Stimulated activated naive B cell treated with anti-CD40 and anti-IgM and Interleukin-4, amounts not matched to agents 10 μg/mL and 1 μg/mL and 100 μg/mL, for 72 hours (primary cell): ENCODE results near the gene IGSF8.
A peak's percentile ranks its signal among the peaks of the same experiment; 100 is the strongest.
"Not testable (repeated sequence)": the region's sequence is repeated elsewhere in the genome, so short reads cannot be mapped to it uniquely, and the experiment has no call there.

Experiments used
- ATAC-seq, 2 donors: fragments of 150-1000 bp; cut with Tn5 transposase; replicated peaks; 2 replicates each; pipeline ENCODE4 v1.10.0; 2021; ENCODE audit warnings: moderate library complexity in 1 of 2
- DNase-seq: peaks from one replicate; pipeline ENCODE4 v3.0.0; 2021
- H3K27ac Mint-ChIP-seq: one replicate; pipeline ENCODE4 v1.8.0; 2022; ENCODE audit warnings: mild to moderate bottlenecking, mixed read lengths
- H3K27me3 Mint-ChIP-seq, 2 donors: one replicate each; pipeline ENCODE4 v1.8.0; 2022; ENCODE audit warnings: mixed read lengths in 2 of 2
- H3K36me3 Mint-ChIP-seq, 2 donors: one replicate each; pipeline ENCODE4 v1.8.0; 2022; ENCODE audit warnings: mixed read lengths in 2 of 2, mild to moderate bottlenecking in 1 of 2
- H3K4me1 Mint-ChIP-seq, 2 donors: one replicate each; pipeline ENCODE4 v1.8.0; 2022; ENCODE audit warnings: mixed read lengths in 2 of 2, mild to moderate bottlenecking in 1 of 2
- H3K4me3 Mint-ChIP-seq, 2 donors: one replicate each; pipeline ENCODE4 v1.8.0; 2022; ENCODE audit warnings: mild to moderate bottlenecking in 2 of 2, mixed read lengths in 2 of 2, moderate library complexity in 1 of 2
- H3K9me3 Mint-ChIP-seq, 2 donors: one replicate each; pipeline ENCODE4 v1.8.0; 2022; ENCODE audit warnings: mixed read lengths in 2 of 2, mild to moderate bottlenecking in 1 of 2

Gene IGSF8

GRCh38 chr1:160064746-160065145, 33.7 kb downstream of the IGSF8 start:
- ATAC-seq, result no peak
- DNase-seq, result no peak
- Mint-ChIP-seq H3K4me3 (no peak overlapping the region), H3K27me3 (peaks cover 49 to 73% of the 10 kb centered on the region in 2 donors), H3K27ac (no peak overlapping the region), H3K36me3 (no peaks in the 10 kb centered on the region), H3K9me3 (no peaks in the 10 kb centered on the region), H3K4me1 (peaks cover 2 to 4% of the 10 kb centered on the region in 2 donors)

GRCh38 chr1:160064164-160064563, 34.3 kb downstream of the IGSF8 start:
- no peak for DNase-seq
- ATAC-seq, result no peak
- no peaks in the 10 kb centered on the region for H3K36me3 Mint-ChIP-seq
- H3K27ac Mint-ChIP-seq, result no peak overlapping the region
- no peak overlapping the region for H3K4me3 Mint-ChIP-seq
- no peaks in the 10 kb centered on the region for H3K9me3 Mint-ChIP-seq
- peaks cover 49 to 71% of the 10 kb centered on the region in 2 donors for H3K27me3 Mint-ChIP-seq
- no peaks in the 10 kb centered on the region for H3K4me1 Mint-ChIP-seq

- Mint-ChIP-seq H3K9me3 (no peaks in the 10 kb centered on the region), H3K36me3 (no peaks in the 10 kb centered on the region), H3K27me3 (peaks cover 47 to 70% of the 10 kb centered on the region in 2 donors), H3K4me3 (no peak overlapping the region), H3K4me1 (no peaks in the 10 kb centered on the region), H3K27ac (no peak overlapping the region)
- no peak for DNase-seq
- no peak for ATAC-seq
Observed at GRCh38 chr1:160063176-160063575, 35.2 kb downstream of the IGSF8 start.

- peaks cover 44 to 66% of the 10 kb centered on the region in 2 donors for H3K27me3 Mint-ChIP-seq
- no peaks in the 10 kb centered on the region for H3K36me3 Mint-ChIP-seq
- DNase-seq, result no peak
- no peaks in the 10 kb centered on the region for H3K9me3 Mint-ChIP-seq
- no peak overlapping the region for H3K27ac Mint-ChIP-seq
- H3K4me3 Mint-ChIP-seq, result no peak overlapping the region
- no peak for ATAC-seq
- no peaks in the 10 kb centered on the region for H3K4me1 Mint-ChIP-seq
Observed at GRCh38 chr1:160062230-160062532, 36.2 kb downstream of the IGSF8 start.

- no peaks in the 10 kb centered on the region for H3K9me3 Mint-ChIP-seq
- H3K4me1 Mint-ChIP-seq, result no peaks in the 10 kb centered on the region
- no peak overlapping the region for H3K27ac Mint-ChIP-seq
- DNase-seq, result no peak
- H3K27me3 Mint-ChIP-seq, result peaks cover 43 to 63% of the 10 kb centered on the region in 2 donors
- ATAC-seq, result no peak
- H3K4me3 Mint-ChIP-seq, result no peak overlapping the region
- H3K36me3 Mint-ChIP-seq, result no peaks in the 10 kb centered on the region
Observed at GRCh38 chr1:160061369-160062229, 36.8 kb downstream of the IGSF8 start.

- H3K27ac Mint-ChIP-seq, result no peak overlapping the region
- ATAC-seq (no peak), DNase-seq (no peak)
- H3K36me3 Mint-ChIP-seq, result no peaks in the 10 kb centered on the region
- H3K4me1 Mint-ChIP-seq, result no peaks in the 10 kb centered on the region
- H3K9me3 Mint-ChIP-seq, result no peaks in the 10 kb centered on the region
- peaks cover 68 to 77% of the 10 kb centered on the region in 2 donors for H3K27me3 Mint-ChIP-seq
- no peak overlapping the region for H3K4me3 Mint-ChIP-seq
Observed at GRCh38 chr1:160058087-160058486, 40.3 kb downstream of the IGSF8 start.

- no peaks in the 10 kb centered on the region for H3K36me3 Mint-ChIP-seq
- DNase-seq (no peak), ATAC-seq (no peak)
- H3K27ac Mint-ChIP-seq, result no peak overlapping the region
- no peaks in the 10 kb centered on the region for H3K9me3 Mint-ChIP-seq
- H3K4me1 Mint-ChIP-seq, result no peaks in the 10 kb centered on the region
- H3K4me3 Mint-ChIP-seq, result no peak overlapping the region
- H3K27me3 Mint-ChIP-seq, result peaks cover 73 to 77% of the 10 kb centered on the region in 2 donors
Observed at GRCh38 chr1:160056648-160057169, 41.7 kb downstream of the IGSF8 start.

- Mint-ChIP-seq H3K9me3 (no peaks in the 10 kb centered on the region), H3K4me1 (no peaks in the 10 kb centered on the region), H3K27me3 (peaks cover 59 to 71% of the 10 kb centered on the region in 2 donors), H3K36me3 (no peaks in the 10 kb centered on the region), H3K27ac (no peak overlapping the region), H3K4me3 (no peak overlapping the region)
- DNase-seq, result no peak
- no peak for ATAC-seq
Observed at GRCh38 chr1:160053548-160054365, 44.7 kb downstream of the IGSF8 start.

- ATAC-seq, result no peak
- no peaks in the 10 kb centered on the region for H3K9me3 Mint-ChIP-seq
- H3K27ac Mint-ChIP-seq, result no peak overlapping the region
- H3K36me3 Mint-ChIP-seq, result no peaks in the 10 kb centered on the region
- no peaks in the 10 kb centered on the region for H3K4me1 Mint-ChIP-seq
- DNase-seq, result no peak
- peaks cover 55 to 65% of the 10 kb centered on the region in 2 donors for H3K27me3 Mint-ChIP-seq
- no peak overlapping the region for H3K4me3 Mint-ChIP-seq
Observed at GRCh38 chr1:160052936-160053335, 45.5 kb downstream of the IGSF8 start.

GRCh38 chr1:160050619-160051018, 47.8 kb downstream of the IGSF8 start:
- no peaks in the 10 kb centered on the region for H3K36me3 Mint-ChIP-seq
- no peak overlapping the region for H3K4me3 Mint-ChIP-seq
- H3K27ac Mint-ChIP-seq, result no peak overlapping the region
- no peaks in the 10 kb centered on the region for H3K9me3 Mint-ChIP-seq
- peaks cover 40 to 53% of the 10 kb centered on the region in 2 donors for H3K27me3 Mint-ChIP-seq
- no peak for DNase-seq
- no peak for ATAC-seq
- H3K4me1 Mint-ChIP-seq, result peaks cover 13 to 15% of the 10 kb centered on the region in 2 donors

- H3K27me3 Mint-ChIP-seq, result peaks cover 41 to 54% of the 10 kb centered on the region in 2 donors
- H3K36me3 Mint-ChIP-seq, H3K27ac Mint-ChIP-seq, ATAC-seq, H3K9me3 Mint-ChIP-seq, DNase-seq, H3K4me3 Mint-ChIP-seq: not testable (repeated sequence)
- H3K4me1 Mint-ChIP-seq, result peaks cover 13 to 15% of the 10 kb centered on the region in 2 donors
Observed at GRCh38 chr1:160050182-160050581, 48.2 kb downstream of the IGSF8 start.

- H3K27me3 Mint-ChIP-seq, result peaks cover 30 to 49% of the 10 kb centered on the region in 2 donors
- no peaks in the 10 kb centered on the region for H3K36me3 Mint-ChIP-seq
Observed at GRCh38 chr1:160049101-160049500, 49.3 kb downstream of the IGSF8 start.

GRCh38 chr1:160048335-160048734, 50.1 kb downstream of the IGSF8 start:
- peaks cover 23 to 46% of the 10 kb centered on the region in 2 donors for H3K27me3 Mint-ChIP-seq
- ATAC-seq, result no peak
- no peak overlapping the region for H3K4me3 Mint-ChIP-seq
- peaks cover 13 to 15% of the 10 kb centered on the region in 2 donors for H3K4me1 Mint-ChIP-seq
- no peaks in the 10 kb centered on the region for H3K36me3 Mint-ChIP-seq
- no peak for DNase-seq
- H3K27ac Mint-ChIP-seq, result no peak overlapping the region
- no peaks in the 10 kb centered on the region for H3K9me3 Mint-ChIP-seq

More at GRCh38 chr1:160049101-160049500, 49.3 kb downstream of the IGSF8 start:
- no peaks in the 10 kb centered on the region for H3K9me3 Mint-ChIP-seq
- ATAC-seq (no peak), DNase-seq (no peak)
- peaks cover 13 to 15% of the 10 kb centered on the region in 2 donors for H3K4me1 Mint-ChIP-seq
- no peak overlapping the region for H3K4me3 Mint-ChIP-seq
- no peak overlapping the region for H3K27ac Mint-ChIP-seq

- peak; percentile 68 to 74 for ATAC-seq
- Mint-ChIP-seq H3K4me3 (peak overlapping the region; percentile 62 to 71), H3K27me3 (peaks cover 22 to 46% of the 10 kb centered on the region in 2 donors), H3K9me3 (no peaks in the 10 kb centered on the region), H3K4me1 (peaks cover 13 to 15% of the 10 kb centered on the region in 2 donors), H3K27ac (peak overlapping the region; percentile 65), H3K36me3 (no peaks in the 10 kb centered on the region)
- DNase-seq, result no peak
Observed at GRCh38 chr1:160047111-160047991, 51.1 kb downstream of the IGSF8 start.
